ENCODE results near the gene SLC27A3. TPM values are rescaled to one million over a fixed set of nuclear protein-coding genes. Genes with fewer than 3 reads are reported as not detected.
A peak's percentile ranks its signal among the peaks of the same experiment; 100 is the strongest.

Gene SLC27A3
- total and polyA plus RNA-seq, 7 donors, result 3.5 to 15.6 (median 5.2) TPM

DNA sequence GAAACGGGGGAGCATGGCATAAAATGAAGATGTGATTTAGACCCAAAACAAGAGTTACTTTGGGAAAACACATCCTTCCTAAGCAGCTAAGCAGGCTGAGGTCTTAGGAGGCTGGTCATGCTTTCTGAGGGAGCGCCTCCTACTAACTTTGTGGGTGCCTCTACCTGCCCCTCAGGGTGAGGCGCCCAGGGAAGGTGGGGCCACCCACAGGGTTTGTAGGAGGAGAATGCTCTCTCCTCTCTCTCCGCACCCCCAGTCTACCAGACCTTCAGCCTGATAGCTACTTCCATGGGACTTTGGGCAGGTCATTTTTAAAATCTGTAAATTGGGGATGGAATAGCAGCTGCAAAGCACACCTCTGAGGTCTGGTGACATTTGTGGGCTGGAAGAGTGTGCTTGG lies 23.8 kb downstream of the SLC27A3 start:
- no peak for ATAC-seq
- H3K9me3 ChIP-seq, result no peaks in the 10 kb centered on the region
- H3K27me3 ChIP-seq (ENCODE audit: insufficient read depth in 3 of 3, low read length in 2 of 3), result no peaks in the 10 kb centered on the region
- TF ChIP-seq, protein P1, sequence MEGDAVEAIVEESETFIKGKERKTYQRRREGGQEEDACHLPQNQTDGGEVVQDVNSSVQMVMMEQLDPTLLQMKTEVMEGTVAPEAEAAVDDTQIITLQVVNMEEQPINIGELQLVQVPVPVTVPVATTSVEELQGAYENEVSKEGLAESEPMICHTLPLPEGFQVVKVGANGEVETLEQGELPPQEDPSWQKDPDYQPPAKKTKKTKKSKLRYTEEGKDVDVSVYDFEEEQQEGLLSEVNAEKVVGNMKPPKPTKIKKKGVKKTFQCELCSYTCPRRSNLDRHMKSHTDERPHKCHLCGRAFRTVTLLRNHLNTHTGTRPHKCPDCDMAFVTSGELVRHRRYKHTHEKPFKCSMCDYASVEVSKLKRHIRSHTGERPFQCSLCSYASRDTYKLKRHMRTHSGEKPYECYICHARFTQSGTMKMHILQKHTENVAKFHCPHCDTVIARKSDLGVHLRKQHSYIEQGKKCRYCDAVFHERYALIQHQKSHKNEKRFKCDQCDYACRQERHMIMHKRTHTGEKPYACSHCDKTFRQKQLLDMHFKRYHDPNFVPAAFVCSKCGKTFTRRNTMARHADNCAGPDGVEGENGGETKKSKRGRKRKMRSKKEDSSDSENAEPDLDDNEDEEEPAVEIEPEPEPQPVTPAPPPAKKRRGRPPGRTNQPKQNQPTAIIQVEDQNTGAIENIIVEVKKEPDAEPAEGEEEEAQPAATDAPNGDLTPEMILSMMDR (IDR thresholded peaks at IDR 0.05), result no peak
- intact Hi-C loops (cut with DNase I), result loop anchor here (5.0 to 10.0 kb wide), 3 partner anchors 64 to 146 kb away; partner anchors contain the start of genes DENND4B (in 1 of the 2) and GATAD2B (in 1 of the 2)
- no peak overlapping the region for H3K4me3 ChIP-seq
- no peaks in the 10 kb centered on the region for H3K36me3 ChIP-seq (ENCODE audit: insufficient read depth in 1 of 2, low read depth in 1 of 2)
- H3K27ac ChIP-seq, result no peak overlapping the region
- no peaks in the 10 kb centered on the region for H3K4me1 ChIP-seq
- 82 to 94% (median 89%) methylated on average over 4 of the region's 4 CpGs for WGBS, 3 donors
- DNase-seq, result peak in 1 of 2 donors; percentile 24

DNA sequence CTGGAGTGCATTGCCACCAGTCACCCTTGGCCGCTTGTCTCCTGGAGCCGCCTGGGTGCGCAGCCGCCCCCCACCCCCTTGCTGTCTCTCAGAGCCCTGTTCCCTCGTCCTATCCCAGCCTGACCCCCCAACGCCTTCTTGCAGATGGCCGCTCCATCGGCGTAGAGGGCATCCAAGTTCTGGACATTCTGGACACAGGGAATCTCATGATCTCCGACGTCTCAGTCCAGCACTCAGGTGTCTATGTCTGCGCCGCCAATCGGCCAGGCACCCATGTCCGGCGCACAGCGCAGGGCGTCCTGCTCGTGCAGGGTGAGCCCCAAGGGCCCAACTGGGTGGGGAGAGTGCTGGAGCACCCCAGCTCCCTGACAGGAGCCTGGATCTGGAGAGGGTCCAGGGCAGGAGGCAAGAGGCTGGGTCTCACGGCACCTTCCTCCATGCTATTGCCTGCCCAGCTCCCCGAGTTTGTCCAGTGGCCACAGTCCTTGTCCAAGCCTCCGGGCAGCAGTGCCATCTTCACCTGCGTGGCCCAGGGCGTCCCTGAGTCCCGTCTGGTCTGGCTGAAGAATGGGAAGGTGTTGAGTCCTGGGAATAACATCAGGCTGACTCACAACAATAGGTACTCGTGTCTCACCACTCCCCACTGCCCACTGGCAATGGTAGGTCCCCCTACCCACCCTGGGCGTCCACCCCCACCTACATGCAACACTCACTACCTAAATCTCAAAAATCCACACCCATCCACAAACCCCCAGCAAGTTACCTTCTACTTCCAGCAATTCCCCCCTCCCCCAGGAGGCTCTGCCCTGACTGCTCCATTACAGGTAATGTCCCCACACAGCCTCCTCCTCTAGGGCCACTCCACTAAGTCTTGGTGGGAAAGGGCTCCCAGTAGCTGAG lies 24.6 kb downstream of the SLC27A3 start:
- Histone ChIP-seq H3K27me3 (ENCODE audit: insufficient read depth in 3 of 3, low read length in 2 of 3) (no peaks in the 10 kb centered on the region), H3K36me3 (ENCODE audit: insufficient read depth in 1 of 2, low read depth in 1 of 2) (no peaks in the 10 kb centered on the region), H3K27ac (no peak overlapping the region), H3K4me1 (no peaks in the 10 kb centered on the region), H3K4me3 (no peak overlapping the region), H3K9me3 (no peaks in the 10 kb centered on the region)
- ATAC-seq (no peak), DNase-seq (peak in 1 of 2 donors; percentile 44)
- WGBS, 3 donors, result 89 to 92% (median 90%) methylated on average over 26 to 27 of the region's 27 CpGs
- TF ChIP-seq, protein P1 (IDR thresholded peaks at IDR 0.05), result no peak
- intact Hi-C loops (cut with DNase I), result loop anchor here (5.0 to 10.0 kb wide), 4 partner anchors 65 to 465 kb away; partner anchors contain the start of genes DENND4B (in 1 of the 2) and GATAD2B (in 1 of the 2)

DNA sequence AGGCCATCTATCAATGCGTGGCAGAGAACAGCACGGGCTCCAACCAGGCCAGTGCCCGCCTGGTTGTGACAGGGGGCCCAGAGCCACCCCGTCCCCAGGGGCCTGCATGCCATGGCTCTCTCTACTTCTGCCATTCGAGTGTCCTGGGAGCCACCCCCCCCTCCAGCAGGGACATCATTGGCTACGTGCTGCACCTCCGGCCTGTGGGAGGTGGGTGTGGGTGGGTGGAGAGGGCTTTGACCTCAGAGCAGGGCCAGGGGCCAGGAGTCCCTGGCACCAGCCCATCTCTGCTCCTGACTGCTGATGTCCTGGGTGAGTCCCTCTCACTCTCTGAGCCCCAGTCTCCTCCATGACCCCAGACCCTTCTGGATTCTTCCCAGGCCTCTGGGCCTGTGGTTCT lies 25.3 kb downstream of the SLC27A3 start:
- peak; percentile 17 to 46 for DNase-seq

DNA sequence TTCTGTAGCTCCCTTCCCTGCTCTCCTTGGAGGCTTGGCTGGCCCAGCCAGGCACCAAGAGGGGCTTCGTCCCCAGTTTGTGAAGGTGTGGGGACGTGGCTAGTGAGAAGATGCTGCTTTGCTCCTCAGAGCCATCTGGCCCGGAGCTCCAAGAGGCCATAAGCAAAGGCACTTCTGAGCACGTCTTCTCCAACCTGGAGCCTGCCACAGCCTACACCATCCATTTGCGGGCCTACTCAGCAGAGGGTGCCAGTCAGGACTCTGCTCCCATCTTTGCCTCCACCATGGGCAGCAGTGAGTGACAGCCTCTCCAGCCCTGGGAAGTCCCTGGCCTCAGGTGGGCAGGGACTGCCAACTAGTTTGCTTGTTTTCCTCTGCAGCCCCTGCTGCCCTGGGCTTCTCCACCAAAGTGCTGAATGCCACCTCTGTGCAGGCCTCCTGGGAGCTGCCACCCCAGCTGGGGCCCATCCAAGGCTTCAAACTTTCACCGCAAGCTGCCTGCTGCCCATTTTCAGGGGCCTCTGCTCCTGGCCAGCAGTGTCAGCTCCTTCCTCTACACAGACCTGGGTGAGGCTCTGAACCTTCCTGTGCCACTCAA lies 25.9 kb downstream of the SLC27A3 start:
- intact Hi-C loops (cut with DNase I), result loop anchor here in 1 of 2 donors (10.0 kb wide), 1 partner anchor 464 kb away; no protein-coding TSS in a partner anchor
- DNase-seq (peak in 1 of 2 donors; percentile 36), ATAC-seq (no peak)
- Histone ChIP-seq H3K4me1 (peaks cover 5% of the 10 kb centered on the region), H3K36me3 (ENCODE audit: insufficient read depth in 1 of 2, low read depth in 1 of 2) (peaks cover 0 to 1% of the 10 kb centered on the region in 2 donors), H3K27me3 (ENCODE audit: insufficient read depth in 3 of 3, low read length in 2 of 3) (no peaks in the 10 kb centered on the region), H3K9me3 (no peaks in the 10 kb centered on the region), H3K4me3 (no peak overlapping the region), H3K27ac (no peak overlapping the region)
- TF ChIP-seq, protein P1 (IDR thresholded peaks at IDR 0.05), result no peak
- WGBS, 3 donors, result 95% methylated on average over 6 of the region's 6 CpGs

More for the DNA sequence above, 25.3 kb downstream of the SLC27A3 start:
- H3K27ac ChIP-seq, result no peak overlapping the region
- no peaks in the 10 kb centered on the region for H3K27me3 ChIP-seq (ENCODE audit: insufficient read depth in 3 of 3, low read length in 2 of 3)
- TF ChIP-seq, protein P1 (IDR thresholded peaks at IDR 0.05), result no peak
- H3K4me1 ChIP-seq, result peaks cover 5% of the 10 kb centered on the region
- H3K4me3 ChIP-seq, result no peak overlapping the region
- intact Hi-C loops (cut with DNase I), result loop anchor here in 1 of 2 donors (10.0 kb wide), 1 partner anchor 464 kb away; no protein-coding TSS in a partner anchor
- no peaks in the 10 kb centered on the region for H3K36me3 ChIP-seq (ENCODE audit: insufficient read depth in 1 of 2, low read depth in 1 of 2)
- ATAC-seq, result no peak
- no peaks in the 10 kb centered on the region for H3K9me3 ChIP-seq
- WGBS, 3 donors, result 57 to 77% (median 60%) methylated on average over 7 of the region's 7 CpGs

Measured in psoas muscle (tissue), 8 donors.